DMS79 treated with DMSO at 0.1 percent for 48 hours (cell line): Measurements from ENCODE around the gene TRIM24.

Experiments
- DNase-seq: peaks from one replicate; lab custom pipeline; 2025; lab: John Stamatoyannopoulos, UW

The TRIM24 gene

DNA sequence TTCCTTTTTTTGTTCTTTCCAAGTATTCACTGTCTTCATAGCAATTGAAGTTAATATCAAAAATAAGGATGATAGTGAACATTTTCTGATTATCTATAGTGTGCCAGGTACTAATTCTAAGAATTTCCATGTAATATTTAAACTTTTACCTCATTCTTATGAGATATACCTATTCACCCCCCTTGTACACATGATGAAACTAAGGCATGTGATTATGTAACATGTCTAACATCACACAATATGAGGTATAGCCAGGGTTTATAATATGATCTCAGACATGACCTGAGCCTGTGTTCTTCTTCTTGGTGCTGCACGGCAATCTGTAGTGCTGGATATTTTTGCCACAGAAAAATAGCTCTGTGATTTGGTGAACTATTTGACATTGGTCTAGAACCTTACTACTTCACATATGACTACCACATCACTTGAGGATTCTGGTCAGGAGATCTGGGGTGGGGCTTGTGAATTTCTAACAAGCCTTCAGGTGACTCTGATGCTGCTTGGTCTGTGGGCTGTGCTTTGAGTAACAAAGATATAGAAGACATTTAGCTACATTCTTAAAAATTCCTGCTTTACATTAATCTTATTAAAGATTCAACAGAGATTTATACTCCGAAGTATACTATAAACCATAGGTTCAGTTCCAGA lies 79.1 kb downstream of the TRIM24 start:
- DNase-seq: no peak

DNA sequence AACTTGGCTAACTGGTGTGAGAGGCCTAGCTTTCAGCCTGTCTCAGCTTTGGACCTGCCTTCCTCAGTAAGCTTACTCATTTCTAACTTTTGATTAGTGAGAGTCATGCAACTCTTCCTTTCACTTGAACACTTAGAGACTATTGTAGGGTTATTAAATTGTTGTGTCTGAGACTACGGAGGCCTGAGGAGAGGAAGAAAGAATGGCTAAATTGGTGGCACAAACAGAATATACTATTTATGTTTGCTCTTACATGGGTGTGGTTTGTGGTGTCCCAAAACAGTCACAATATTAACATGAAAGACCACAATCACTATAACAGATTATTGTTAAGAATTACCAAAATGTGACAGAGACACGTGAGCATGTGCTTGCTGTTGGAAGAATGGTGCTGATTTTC lies 82.1 kb downstream of the TRIM24 start:
- no peak for DNase-seq

DNA sequence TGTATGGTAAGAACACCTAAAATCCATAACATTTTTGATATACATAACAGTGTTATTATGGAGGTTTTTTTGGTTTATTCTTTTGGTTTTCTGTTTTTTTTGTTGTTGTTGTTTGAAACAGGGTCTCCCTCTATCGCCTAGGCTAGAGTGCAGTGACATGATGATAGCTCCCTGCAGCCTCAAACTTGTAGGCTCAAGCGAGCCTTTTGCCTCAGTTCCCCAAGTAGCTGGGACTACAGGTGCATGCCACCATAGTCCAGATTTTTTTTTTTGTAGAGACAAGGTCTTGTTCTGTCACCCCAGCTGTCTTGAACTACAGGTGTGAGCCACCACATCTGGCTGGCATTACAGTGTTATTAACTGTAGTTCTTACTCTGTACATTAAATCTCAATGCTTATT lies 83.7 kb downstream of the TRIM24 start:
- no peak for DNase-seq

DNA sequence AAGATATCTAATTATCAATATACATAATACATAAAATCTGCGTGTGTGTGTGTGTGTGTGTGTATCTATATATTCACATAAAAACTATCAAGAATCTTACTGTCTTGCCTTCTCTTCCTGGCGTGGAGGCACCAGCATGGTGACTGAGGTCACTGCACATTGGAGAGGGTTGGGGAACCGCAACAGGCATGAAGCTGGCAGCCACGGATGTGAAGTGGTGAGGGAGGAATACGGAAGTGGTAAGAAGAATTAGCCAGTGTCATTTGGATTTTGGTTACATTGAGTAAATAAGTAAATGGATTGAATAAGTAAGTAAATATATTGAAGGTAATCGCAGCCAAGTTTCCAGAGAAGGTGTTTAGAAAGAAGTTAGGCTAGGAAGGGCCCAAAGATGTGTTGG lies 85.1 kb downstream of the TRIM24 start:
- DNase-seq: no peak

DNA sequence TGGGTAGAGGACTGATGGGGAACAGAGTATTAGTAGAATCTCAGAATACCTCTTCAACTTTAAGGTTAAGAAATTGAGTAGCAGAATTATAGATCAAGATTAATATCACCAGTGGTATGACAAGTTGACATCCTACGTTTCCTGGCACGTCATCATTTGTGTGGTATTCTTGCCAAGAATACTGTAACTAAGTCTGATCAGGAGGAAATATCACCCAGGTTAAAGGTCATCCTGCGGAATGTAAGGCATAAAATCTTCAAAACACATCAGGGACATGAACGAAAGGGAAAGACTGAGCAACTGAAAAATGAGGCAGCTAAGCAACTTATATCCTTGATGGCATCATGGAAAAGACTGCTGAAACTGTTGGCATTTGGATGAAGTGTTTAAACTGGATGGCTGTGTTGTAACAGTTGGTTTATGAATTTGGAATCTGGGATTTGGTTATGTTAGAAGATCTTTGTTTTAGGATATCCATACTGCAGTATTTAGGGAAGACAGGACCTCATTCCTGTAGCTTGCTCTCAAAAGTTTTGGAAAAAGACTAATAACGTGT lies 86.1 kb downstream of the TRIM24 start:
- DNase-seq: no peak

DNA sequence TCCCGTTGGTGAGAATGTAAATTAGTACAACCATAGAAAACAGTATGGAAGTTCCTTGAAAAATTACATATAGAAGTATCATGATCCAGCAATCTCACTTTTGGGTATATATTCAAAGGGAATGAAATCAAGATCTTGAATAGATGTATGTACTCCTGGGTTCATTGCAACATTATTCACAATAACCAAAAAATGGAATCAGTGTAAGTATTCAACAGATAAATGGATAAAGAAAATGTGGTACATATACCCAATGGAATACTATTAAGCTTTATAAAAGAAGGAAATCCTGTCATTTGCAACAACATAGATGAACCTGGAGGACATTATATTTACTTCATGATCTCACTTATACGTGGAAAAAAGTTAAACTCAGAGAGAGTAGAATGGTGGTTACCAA lies 86.8 kb downstream of the TRIM24 start:
- DNase-seq: no peak

DNA sequence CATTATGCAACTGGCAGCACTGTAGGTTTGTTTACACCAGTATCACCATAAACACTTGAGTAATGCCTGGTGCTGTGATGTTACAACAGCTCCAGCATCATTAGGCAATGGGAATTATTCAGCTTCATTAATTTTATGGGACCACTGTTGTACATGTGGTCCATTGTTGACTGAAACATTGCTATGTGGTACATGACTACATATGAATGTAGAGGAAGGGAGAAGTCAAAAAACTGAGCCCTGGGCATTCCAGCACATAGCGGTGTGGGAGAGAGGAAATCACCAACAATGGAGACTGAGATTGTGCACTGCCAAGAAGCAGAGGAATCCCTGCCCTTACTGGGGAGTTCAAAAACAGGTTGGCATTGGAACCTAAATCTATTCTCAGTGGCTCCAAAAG lies 89.0 kb downstream of the TRIM24 start:
- DNase-seq: no peak

DNA sequence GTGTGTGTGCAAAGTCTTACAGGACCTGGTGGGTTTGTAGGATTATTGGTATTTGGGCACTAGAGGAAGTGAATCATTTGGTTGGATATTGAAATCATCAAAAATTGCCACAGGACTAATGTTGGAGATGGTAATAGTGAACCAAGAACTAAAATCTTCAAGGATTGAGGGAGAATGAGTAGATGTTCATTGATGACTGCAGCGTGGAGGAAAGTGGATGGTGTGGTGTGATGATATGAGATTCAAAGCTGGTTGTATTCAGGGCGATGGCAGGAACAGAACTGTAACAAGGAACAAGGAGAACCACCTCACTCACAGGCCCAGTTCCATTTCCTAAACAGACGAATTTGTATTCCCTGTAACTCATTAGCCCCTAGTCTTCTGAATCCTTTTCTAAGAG lies 90.3 kb downstream of the TRIM24 start:
- no peak for DNase-seq

DNA sequence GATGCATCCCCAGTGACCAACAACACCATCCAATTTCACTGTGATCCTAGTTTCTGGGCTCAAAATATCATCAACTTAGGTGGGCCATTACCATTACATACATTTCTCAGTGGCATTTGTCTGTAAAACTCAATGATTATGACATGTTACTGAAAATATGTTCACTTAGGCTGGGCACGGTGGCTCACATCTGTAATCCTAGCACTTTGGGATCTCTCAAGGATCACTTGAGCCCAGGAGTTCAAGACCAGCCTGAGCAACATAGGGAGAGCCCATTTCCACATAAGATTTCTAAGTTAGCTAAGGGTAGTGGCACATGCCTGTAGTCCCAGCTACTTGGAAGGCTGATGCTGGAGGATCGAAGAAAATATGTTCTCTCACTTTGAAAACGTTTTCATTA lies 91.0 kb downstream of the TRIM24 start:
- DNase-seq: no peak

DNA sequence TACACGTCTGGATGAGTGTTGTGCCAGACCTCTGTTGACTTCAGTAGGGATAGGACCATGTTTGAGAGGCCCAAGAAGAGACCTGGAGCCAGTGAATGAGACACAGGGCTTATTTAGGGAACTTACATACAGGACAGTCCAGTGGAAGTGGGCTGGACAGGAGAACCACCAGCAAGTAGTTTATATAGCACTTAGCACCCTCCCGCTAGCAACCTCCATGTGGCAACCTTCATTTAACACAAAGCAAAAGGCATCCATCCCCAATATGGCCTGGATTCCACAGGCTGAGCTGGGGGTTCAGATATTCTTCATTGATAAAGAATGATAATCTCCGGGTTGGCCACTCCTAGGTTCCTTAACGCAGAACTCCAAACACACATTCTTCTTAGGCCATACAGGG lies 93.7 kb downstream of the TRIM24 start:
- DNase-seq: no peak

DNA sequence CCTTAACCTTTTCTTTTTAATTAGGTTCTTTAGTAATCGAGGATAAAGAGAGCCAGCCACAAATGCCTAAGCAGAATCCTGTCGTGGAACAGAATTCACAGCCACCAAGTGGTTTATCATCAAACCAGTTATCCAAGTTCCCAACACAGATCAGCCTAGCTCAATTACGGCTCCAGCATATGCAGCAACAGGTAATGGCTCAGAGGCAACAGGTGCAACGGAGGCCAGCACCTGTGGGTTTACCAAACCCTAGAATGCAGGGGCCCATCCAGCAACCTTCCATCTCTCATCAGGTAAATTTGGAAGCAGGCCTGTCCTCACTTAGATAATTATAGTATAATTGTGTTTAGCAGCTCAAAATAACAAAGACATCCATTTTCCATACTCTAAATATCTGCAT lies 94.6 kb downstream of the TRIM24 start:
- no peak for DNase-seq

DNA sequence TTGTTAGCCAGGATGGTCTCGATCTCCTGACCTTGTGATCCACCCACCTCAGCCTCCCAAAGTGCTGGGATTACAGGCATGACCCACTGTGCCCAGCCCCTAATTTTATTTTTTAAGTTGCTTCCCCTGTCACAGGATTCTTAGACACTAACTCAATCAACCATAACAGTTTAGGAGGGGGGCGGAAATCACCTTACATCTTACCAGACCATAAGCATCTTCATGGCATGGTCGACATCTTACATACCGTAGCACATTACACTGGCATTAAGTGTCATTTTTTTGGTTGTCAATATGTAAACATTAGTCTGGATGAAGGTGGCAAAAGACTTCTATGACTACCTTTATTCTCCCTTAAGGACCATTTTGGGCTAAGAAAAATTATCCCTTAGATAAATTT lies 95.6 kb downstream of the TRIM24 start:
- DNase-seq: no peak

DNA sequence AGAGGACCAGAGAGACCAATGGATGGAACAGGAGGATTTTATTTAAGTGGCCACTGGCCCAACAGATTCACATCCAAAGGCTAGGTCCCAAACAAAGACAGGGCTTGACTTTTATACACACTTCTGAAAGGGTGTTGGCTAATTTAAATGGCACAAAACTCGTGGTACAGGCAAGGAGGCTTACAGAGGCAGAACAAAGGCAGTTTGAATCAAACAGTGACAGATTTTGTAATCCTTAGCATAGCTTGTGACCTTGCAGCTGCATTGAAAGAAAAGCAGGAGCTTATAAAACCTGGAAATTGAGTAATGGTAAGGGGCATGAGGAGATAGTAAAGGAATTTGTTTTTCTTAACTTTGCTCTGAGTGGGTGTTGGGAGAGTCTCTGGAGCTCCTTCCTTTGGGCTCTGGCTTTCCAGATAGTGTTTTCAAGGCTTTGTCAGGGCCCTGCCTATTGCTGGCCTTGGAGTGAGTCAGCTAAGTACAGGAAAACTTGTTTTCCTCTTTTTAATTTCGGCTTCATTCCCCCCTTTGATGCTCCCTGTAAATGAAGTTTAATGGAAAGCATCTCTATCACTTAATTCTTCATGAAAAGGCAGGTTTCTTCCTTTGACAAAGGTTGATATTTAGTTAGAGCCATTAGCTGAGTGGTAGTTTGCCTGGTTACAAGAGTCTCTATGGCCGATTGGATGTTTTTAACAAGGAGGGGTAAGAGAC lies 96.9 kb downstream of the TRIM24 start:
- no peak for DNase-seq

DNA sequence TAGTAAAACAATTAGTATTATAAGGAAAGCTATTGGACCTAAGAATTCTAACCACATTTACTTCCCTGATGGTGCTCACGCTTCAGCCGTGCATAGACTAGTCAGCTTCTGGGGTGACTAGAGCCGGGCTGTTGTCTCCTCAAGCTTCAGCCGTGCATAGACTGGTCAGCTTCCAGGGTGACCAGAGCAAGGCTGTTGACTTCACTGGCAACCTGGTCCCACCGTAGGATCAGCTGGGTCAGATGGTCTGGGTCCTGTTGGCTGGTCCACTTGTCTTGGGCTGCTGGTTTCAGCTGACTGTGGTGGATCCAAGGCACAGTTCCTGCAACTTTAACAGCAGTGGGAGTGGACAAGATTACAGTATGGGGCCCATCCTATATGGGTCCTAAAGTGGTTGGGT lies 99.4 kb downstream of the TRIM24 start:
- DNase-seq: no peak

DNA sequence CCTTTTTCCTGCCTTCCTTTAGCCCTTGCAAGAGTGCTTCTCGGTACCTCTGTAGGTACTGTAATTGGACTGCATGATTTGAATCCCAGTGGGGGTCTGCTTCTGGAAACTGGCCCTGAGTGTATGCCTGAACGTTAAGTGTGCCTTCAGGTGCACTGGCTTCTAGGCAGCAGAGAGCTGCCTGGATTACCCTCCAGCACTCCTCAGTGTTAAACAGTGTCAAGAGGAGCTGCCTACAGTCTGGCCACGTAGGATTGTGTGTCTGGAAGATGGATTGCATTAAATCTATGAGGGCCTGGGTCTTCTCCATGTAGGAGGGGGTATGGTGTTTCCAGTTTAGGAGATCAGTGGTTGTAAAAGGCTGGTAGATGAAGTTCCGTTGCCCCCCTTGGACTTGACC lies 103.7 kb downstream of the TRIM24 start:
- peak; percentile 98 for DNase-seq

DNA sequence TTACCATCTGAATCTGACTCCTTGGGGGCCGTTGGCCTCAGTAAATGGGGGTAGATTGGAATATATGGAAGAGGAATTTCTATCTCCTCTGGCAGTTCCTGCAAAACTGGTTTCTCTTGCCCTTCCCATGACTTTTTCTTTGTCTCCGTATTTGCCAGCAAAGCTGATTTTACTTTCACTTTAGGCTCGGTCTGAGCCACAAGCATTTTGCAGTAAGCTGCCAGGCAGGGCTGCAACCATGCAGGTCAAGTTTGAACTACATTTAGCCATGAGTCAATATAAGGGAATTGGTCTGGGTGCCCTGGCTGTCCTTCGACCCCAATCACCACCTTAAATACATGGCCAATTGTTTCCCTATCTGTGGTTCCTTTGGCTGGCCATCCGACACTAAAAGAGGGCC lies 104.3 kb downstream of the TRIM24 start:
- peak; percentile 89 for DNase-seq

DNA sequence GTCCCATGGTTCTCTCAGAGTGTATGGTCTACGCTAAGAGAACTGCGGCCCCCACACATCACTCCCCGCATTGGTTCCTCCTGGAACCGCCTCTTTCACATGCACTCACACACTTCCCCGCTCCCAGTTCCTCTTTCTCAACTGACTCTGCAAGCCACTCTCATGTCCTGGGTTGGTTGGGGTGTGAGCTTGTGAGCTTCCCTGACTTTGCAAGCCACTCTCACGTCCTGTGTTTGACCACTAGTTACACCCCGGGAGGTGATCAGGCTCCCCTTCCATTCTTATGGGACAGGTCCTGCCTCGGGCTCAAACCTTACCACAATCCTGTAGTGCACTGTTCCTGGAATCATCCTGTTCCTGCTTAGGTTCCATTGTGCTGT lies 105.0 kb downstream of the TRIM24 start:
- DNase-seq: no peak

DNA sequence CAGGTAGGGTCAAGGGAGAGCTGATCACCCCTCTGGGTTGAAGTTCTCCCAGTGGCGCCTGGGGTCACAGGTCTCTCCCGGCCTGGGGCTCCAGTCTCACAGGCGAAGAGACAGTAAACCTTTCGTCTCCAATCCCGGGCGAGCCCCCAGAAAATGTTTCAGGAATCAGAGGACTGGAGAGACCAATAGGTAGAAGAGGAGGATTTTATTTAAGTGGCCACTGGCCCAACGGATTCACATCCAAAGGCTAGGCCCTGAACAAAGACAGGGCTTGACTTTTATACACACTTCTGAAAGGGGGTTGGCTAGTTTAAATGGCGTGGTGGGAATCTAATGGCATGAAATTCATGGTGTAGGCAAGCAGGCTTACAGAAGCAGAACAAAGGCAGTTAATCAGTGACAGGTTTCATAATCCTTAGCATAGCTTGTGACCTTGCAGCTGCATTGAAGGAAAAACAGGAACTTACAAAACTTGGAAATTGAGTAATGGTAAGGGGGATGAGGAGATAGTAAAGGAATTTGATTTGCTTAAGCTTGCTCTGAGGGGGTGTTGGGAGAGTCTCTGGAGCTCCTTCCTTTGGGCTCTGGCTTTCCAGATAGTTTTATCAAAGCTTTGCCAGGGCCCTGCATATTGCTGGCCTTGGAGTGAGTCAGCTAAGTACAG lies 105.5 kb downstream of the TRIM24 start:
- DNase-seq: no peak

DNA sequence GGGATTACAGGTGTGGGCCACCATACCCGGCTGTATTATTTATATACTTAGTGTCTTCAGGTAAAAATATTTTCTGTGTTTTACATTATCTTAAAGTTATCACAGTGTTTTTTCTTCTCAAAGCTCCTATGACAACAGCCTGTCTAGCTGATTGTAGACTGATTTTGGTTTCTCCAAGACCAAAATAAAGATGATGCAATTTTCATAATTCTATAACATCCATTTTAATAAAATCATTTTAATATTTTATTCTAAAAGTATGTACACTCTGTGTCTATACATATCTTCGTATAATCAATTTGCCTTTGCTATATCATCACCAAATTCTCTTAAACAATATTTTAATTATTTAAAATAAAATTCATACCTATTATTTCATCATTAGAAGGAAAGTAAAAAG lies 108.6 kb downstream of the TRIM24 start:
- DNase-seq: no peak

DNA sequence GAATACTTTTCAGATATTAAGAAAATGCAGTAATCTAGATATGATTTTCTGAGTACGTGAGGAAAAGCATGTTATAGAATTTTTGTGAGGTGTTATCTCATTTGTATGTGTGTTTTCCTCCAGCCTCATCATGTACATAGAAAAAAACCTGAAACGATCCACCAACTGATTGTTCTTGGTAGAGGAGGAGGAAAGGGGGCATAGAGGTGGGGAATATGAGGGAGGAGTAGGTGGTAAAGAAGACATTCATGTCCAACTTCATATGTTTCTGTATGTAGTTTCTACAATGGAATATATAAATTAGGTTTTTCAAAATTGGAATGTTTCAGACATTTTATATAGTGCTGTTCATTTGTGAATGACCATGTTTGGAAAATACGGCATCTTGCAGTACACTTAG lies 109.4 kb downstream of the TRIM24 start:
- DNase-seq: no peak

DNA sequence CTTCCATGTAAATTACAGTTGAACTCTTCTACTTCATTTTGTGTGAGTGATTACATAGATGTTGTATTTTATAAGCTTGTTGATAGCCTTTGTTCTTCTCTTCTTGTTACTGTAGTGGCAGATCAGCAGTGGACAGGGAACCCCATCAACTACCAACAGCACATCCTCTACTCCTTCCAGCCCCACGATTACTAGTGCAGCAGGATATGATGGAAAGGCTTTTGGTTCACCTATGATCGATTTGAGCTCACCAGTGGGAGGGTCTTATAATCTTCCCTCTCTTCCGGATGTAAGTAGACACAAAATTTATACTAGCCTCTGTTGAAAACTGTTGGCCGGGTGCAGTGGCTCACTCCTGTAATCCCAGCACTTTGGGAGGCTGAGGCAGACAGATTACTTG lies 110.7 kb downstream of the TRIM24 start:
- DNase-seq: no peak

DNA sequence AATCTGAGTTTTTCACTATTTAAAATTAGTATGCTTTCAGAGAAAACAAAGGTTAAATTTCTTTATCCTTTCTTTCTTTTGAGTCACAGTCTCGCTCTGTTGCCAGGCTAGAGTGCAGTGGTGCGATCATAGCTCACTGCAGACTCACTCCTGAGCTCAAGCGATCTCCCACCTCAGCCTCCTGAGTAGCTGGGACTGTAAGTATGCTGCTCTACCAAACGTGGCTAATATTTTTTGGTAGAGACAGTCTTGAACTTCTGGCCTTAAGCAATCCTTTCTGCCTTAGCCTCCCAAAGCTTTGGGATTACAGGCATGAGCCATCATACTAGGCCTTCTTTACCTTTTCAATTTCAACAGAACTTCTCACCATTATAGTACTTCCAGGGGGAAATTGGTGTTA lies 113.7 kb downstream of the TRIM24 start:
- no peak for DNase-seq

DNA sequence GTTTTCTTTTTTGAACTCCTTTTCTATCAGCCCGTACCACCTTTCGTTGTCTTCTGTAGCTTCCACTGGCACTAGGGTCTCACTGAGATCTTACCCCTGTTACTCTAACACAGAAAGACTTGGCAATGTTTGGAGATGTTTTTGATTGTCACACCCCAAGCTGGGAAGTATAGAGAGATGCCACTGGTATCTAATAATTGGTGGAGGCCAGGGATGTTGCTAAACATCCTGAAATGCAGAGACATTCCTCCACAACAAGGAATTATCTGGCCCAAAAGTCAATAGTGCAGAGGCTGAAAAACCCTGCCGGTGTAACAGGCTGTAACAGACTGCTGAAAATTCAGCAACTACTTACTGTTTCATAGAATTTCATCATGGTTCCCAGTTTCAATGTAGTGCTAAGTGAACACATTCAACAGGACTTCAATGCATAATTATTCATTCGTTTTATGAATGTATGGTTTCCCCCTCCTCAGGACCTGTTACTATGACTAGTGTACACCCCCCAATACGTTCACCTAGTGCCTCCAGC lies 115.9 kb downstream of the TRIM24 start:
- no peak for DNase-seq
